HG03575 (cell line): ENCODE results near the gene LCN6.

Experiments used
- ATAC-seq: cut with Tn5 transposase; IDR thresholded peaks from one replicate; pipeline ENCODE4 v1.9.1; 2021; ENCODE audit not compliant: unreplicated experiment, insufficient number of reproducible peaks, low FRiP score; ENCODE audit errors: extremely low read depth

The LCN6 gene

GRCh38 chr9:136747161-136748060 is 914 bp downstream of the LCN6 start:
- ATAC-seq = no peak

- ATAC-seq = no peak
Observed at GRCh38 chr9:136746621-136747020, 1.7 kb downstream of the LCN6 start.

GRCh38 chr9:136746155-136746490 is 2.2 kb downstream of the LCN6 start:
- ATAC-seq = no peak

- ATAC-seq = no peak
Observed at GRCh38 chr9:136745389-136746154, 2.8 kb downstream of the LCN6 start.

GRCh38 chr9:136744773-136745172 is 3.6 kb downstream of the LCN6 start:
- ATAC-seq = no peak

- ATAC-seq = no peak
Observed at GRCh38 chr9:136743639-136744211, 4.6 kb downstream of the LCN6 start.

GRCh38 chr9:136742591-136743391 is 5.5 kb downstream of the LCN6 start, which contains the start of gene LCN10:
Gene LCN10 (minus strand): TSS chr9:136742940. CDS start chr9:136742903, 37 bp downstream.
- ATAC-seq = no peak

DNA sequence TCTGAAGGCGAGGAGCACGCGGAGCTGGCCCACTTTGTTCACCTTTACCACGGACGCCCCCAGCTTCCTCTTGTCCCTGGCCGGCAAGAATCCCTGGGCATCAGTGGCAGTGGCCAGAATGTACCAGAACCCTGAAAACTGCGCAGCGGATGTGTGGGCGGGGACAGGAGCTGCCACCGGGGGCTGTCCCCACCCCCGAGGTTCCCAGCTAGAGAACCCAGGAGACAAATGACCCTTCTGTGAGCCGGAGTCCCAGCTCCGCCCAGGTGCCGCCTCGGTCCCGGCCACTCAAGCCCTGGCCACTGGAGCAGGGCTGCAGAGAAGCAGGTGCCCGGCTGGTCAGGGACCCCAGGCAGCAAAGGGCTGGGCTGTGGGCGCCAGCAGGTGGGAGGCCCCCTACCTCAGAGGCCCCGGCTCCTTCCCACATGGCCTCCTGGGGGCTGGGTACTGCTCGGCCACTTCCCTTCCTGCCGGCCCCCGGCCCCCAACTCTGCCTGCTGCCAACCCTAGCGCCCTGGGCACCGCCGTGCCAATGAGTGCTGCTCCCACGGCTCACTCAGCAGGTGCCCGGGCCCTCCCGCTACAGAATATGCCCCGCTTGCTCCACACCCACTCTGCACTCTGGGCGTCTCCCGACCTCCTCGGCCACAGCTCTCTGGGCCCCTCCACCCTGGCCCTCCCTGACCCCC is 6.3 kb downstream of the LCN6 start:
- ATAC-seq = no peak

DNA sequence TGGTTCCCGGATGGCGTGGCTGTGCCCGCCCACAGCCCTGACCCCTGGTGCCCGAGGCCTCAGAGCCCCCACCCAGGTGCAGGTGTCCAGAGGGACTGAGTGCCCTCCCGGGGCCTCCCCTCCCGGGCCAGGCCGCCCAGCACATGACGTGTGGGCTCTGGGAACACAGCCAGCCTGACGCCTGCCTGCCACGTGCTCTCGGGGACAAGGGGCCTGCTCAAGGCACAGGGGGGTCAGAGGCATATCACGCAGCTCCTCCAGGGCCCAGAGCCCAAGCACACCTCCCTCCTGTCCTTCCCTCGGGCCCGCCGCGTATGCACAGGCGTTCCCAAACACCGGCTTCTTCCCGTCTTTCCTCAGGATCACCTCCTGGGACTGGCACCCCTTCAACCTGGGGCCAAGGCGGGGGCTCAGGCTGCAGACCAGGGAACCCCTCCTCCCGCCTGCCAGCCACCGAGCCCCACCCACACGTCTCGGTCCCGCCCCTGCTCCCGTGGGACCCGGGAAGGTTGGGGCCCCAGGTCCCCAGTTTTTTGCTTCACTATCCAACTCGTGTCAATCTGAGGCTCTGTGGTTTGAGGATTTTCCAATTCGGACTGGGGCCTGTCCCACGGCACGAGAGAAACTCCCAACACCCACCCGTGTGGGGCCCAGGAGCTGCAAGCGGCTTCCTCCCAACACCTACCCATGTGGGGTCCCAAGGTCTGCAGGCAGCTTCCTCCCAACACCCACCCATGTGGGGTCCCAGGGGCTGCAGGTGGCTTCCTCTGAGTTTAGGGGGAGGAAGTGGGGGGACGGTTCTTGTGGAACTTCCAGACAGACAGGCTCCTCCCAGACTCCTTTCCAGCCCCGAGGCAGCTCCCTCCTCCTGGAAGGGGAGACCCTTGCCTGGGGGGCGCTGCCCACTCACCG is 7.1 kb downstream of the LCN6 start:
- ATAC-seq = no peak

GRCh38 chr9:136740491-136740890 is 7.8 kb downstream of the LCN6 start:
- ATAC-seq = no peak

DNA sequence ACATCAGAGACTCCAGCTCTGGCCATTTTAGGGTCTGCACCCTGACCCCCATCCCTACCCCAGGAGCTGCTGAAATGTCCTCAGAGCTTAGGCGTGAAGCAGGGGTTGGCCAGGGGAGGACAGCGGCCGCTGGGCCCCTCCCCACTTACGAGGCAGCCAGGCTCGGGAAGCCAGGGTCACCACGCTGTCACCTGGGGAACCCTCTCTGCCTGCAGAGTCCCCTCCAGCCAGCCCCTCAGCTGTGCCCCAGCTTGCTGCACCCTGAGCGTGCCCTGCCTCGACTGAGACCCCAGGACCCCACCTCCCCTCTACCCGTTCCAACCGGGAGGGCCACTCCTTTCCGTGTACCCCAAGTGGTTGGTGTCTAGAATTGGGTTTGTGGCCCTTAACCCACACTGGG is 8.3 kb downstream of the LCN6 start:
- ATAC-seq = no peak

DNA sequence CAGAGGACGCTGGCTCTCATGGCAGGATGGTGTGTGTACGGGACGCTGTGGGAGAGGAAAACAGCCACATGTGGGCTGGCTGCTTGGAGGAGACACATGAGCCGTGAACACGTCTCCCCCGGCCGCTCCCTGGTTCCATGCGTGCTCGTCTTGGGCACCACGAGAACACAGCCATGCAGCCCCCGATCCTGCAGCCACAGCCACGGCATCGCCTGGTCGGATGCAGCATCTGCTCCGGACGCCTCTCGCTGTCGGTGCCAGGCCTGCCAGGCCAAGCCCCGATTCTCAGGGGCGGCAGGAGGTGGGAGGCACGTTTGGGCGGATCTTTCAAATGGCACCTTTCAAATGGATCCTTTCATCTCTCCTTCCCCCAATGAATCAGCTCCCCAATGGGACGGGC is 8.8 kb downstream of the LCN6 start:
- ATAC-seq = no peak

DNA sequence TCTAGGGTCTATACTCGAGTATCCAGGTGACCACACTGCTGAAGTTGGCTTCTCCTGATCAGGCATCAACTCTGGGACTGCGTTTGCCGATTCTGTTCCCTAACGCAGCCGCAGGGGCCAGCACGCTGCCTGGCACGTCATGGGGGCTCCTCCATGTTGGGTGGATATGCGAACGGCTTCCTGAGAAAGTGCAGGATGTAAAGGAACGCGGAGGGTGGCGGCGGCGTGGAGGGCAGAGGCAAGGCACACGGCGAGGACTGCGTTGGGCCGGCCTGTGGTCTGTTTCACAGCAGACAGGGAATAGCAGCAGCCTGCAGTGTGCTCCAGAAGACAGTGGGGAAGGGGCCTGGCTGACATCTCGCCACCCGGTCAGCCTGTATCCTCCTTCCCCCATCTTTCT is 9.4 kb downstream of the LCN6 start:
- no peak for ATAC-seq

DNA sequence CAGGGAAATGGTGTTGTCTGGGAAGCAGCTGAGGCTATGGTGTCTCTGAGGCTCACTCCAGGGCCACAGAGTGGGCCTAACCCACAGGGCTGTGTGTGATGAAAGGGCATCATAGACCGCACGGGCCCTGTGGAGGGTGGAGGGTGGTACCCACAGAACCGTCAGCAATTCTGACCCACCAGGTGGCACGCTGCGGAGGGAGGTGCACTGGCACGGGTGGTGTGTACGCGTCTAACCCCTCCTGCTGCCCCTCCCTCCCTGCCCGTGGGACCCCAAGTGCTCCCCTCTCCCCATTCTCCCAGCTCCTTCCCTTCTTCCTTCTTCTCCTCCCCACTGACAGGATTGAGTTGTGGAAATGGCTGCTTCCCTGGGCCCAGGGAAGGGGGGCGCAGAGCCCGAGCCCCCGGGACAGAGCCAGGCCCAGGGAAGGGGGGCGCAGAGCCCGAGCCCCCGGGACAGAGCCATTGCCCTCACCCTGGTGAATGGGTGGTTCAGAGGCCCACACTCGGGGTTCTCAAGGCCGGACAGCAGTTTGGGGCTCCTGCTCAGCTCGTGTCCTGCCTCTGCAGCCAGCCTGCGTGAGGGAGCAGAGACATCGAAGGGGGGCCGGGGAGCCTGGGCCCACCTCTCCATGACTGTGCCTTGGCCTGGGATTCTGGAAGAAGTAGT is 12.4 kb downstream of the LCN6 start:
- no peak for ATAC-seq

DNA sequence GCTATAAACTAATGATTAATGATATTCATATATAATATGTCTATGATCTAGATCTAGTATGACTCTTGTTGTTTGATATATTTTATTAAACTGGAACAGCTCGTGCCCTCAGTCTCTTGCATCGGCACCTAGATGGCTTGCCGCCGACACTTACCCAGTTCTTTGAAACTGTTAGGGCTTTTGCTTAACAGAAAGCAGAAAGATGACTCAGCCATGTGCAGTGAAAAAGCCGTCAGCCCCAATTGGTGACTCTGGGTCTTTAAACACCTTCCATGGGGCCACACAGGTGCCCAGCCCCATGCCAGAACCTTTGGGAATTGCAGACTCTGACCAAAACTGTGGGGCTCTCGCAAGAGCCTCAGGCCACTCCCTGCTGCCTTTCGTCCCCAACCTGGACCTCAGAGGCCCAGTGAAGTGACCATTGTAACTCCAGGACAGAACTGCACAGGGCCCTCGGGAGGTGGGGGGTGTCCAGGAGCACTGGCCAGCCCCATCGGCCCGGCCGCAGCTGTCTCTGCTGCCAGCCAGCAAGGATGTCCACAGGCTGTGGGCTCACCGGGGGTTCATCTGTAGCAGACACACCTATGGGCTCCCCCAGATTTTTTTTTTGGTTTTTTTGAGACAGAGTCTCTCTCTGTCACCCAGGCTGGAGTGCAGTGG is 13.4 kb downstream of the LCN6 start:
- ATAC-seq = no peak

DNA sequence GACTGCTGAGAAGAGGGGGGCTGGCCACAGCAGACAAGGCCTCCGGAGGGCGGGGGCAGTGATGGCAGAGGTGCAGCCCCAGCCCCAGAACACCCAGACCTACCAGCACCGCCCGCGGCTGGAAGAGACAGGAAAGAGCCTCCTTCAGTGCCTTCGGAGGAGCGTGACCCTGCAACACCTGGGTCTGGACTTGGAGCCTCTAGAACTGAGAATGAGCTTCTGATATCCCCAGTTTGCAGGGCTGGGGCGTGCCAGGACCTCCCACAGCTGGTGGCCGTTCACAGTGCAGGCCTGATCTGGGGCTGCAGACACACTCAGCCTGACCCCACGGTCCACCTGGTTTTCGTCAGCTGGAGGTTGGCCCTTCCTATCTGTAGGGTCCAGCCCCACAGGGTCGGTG is 14.7 kb downstream of the LCN6 start:
- no peak for ATAC-seq
